Bronchial epithelial cell (primary cell): ENCODE data around the gene CPZ. TPM values are rescaled to one million over a fixed set of nuclear protein-coding genes. Genes with fewer than 3 reads are reported as not detected.

Experiments used
- DNase-seq: peaks from one replicate; pipeline ENCODE4 v3.0.0-alpha.2; 2010; ENCODE audit warnings: low read depth
- FAIRE-seq: peaks from 2 replicates; lab custom pipeline; 2011; peaks lifted over from hg19 to GRCh38; lab: Jason Lieb, UNC
- H3K27me3 ChIP-seq: 2 replicates; pipeline ENCODE4 v1.5.1; 2011; ENCODE audit warnings: low read length; ENCODE audit not compliant: control insufficient read depth, insufficient read depth
- H3K36me3 ChIP-seq: 2 replicates; pipeline ENCODE4 v1.5.1; 2011; ENCODE audit warnings: low read length; ENCODE audit not compliant: control insufficient read depth, insufficient read depth
- H3K4me3 ChIP-seq: 2 replicates; pipeline ENCODE4 v1.5.1; 2011; ENCODE audit warnings: mild to moderate bottlenecking, low read depth, low read length, control low read depth
- total RNA-seq: library from RNA; depleted of rRNA; stranded (reverse); fragments of >200 nt; gene quantifications from 2 replicates; pipeline ENCODE4 v1.2.1, GENCODE V29; 2014
- TF ChIP-seq, protein P1 (sequence below): IDR thresholded peaks from 2 replicates; pipeline ENCODE4 v1.5.1; 2011; ENCODE audit warnings: mild to moderate bottlenecking, moderate library complexity, low read length, control low read depth, inconsistent platforms; ENCODE audit not compliant: insufficient read depth, severe bottlenecking

The CPZ gene
- total RNA-seq, 1 donor from 2014 or later = 0.26 TPM

DNA sequence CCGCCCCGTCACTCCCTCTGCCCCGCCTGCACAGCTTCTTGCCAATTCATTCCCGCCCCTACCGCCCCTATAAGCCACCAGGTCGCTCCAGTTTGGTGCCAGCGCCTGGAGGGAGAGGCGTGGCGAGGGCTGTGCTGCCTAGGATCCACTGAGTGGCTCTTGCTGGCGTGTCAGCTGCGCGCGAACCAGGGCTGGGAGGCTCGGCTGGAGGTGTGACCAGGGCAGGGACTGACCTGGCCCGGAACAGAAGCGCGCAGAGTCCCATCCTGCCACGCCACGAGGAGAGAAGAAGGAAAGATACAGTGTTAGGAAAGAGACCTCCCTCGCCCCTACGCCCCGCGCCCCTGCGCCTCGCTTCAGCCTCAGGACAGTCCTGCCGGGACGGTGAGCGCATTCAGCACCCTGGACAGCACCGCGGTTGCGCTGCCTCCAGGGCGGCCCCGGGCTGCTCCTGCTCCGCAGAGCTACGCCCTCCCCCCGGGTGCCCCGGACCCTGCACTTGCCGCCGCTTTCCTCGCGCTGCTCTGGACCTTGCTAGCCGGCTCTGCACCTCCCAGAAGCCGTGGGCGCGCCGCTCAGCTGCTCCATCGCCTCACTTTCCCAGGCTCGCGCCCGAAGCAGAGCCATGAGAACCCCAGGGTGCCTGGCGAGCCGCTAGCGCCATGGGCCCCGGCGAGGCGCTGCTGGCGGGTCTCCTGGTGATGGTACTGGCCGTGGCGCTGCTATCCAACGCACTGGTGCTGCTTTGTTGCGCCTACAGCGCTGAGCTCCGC lies 12.1 kb upstream of the CPZ start, which contains the start of gene GPR78:
Gene GPR78 (plus strand): TSS at position 72 of the 773 bp plus-strand sequence. CDS start 591 bp downstream, at position 663.
- peak; percentile 9 for DNase-seq
- H3K36me3 ChIP-seq = no peaks in the 10 kb centered on the region
- TF ChIP-seq, protein P1, sequence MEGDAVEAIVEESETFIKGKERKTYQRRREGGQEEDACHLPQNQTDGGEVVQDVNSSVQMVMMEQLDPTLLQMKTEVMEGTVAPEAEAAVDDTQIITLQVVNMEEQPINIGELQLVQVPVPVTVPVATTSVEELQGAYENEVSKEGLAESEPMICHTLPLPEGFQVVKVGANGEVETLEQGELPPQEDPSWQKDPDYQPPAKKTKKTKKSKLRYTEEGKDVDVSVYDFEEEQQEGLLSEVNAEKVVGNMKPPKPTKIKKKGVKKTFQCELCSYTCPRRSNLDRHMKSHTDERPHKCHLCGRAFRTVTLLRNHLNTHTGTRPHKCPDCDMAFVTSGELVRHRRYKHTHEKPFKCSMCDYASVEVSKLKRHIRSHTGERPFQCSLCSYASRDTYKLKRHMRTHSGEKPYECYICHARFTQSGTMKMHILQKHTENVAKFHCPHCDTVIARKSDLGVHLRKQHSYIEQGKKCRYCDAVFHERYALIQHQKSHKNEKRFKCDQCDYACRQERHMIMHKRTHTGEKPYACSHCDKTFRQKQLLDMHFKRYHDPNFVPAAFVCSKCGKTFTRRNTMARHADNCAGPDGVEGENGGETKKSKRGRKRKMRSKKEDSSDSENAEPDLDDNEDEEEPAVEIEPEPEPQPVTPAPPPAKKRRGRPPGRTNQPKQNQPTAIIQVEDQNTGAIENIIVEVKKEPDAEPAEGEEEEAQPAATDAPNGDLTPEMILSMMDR = no peak
- no peak for FAIRE-seq
- no peak within 1 kb of the TSS for H3K4me3 ChIP-seq
- H3K27me3 ChIP-seq = peaks cover 5% of the 10 kb centered on the region

DNA sequence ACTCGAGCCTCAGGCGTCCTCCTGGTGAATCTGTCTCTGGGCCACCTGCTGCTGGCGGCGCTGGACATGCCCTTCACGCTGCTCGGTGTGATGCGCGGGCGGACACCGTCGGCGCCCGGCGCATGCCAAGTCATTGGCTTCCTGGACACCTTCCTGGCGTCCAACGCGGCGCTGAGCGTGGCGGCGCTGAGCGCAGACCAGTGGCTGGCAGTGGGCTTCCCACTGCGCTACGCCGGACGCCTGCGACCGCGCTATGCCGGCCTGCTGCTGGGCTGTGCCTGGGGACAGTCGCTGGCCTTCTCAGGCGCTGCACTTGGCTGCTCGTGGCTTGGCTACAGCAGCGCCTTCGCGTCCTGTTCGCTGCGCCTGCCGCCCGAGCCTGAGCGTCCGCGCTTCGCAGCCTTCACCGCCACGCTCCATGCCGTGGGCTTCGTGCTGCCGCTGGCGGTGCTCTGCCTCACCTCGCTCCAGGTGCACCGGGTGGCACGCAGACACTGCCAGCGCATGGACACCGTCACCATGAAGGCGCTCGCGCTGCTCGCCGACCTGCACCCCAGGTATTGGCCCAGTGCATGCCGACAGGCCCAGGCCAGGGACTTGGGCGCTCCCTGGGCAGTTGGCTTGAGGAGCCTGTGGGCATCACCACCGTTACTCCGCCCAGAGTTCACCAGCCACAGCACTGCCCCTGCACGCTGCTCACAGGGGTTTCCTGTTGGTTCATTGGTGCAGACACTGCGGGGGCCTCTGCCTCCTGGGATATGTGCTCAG lies 11.3 kb upstream of the CPZ start:
- H3K4me3 ChIP-seq = no peak overlapping the region
- H3K36me3 ChIP-seq = no peaks in the 10 kb centered on the region

DNA sequence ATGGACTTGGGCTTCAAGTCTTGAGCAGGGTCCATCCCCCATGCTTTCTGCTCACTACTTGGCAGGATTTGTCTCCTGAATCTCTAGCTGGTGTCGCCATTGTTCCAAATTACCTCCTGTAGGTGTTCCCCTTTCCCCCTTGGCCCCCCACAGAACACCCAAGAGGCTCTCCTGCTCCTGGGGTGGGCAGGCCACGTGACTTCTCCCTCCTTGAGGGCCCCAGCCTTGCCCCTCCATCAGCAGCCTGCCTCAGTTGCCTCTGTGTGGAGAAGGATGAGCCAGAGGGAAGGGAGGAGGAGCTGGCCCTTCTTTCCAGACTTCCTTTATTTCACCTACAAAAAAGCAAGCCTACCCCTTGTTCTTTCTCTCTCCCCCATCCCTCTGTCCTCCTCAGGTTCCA lies 10.5 kb upstream of the CPZ start:
- Histone ChIP-seq H3K4me3 (no peak overlapping the region), H3K36me3 (no peaks in the 10 kb centered on the region), H3K27me3 (peaks cover 7% of the 10 kb centered on the region)
- DNase-seq (no peak), FAIRE-seq (no peak)
- TF ChIP-seq, protein P1 = no peak

More for the DNA sequence above, 11.3 kb upstream of the CPZ start:
- H3K27me3 ChIP-seq = peaks cover 5% of the 10 kb centered on the region
- FAIRE-seq (no peak), DNase-seq (no peak)
- TF ChIP-seq, protein P1 = no peak

DNA sequence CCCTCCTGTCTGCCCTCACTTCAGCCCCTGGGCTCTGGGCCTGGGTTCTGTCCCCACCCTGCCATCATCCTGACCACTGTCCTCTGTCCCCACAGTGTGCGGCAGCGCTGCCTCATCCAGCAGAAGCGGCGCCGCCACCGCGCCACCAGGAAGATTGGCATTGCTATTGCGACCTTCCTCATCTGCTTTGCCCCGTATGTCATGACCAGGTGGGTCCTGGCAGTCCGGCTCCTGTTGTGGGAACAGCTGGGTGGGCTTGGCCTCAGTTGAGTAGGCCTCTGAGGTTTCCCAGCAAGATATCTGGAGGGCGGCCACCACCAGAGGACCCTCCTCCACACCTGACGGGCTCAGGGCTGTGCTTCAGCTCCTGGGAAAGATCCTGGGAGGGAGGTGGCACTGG lies 10.1 kb upstream of the CPZ start:
- no peak for DNase-seq
- Histone ChIP-seq H3K36me3 (no peaks in the 10 kb centered on the region), H3K4me3 (no peak overlapping the region), H3K27me3 (peaks cover 7% of the 10 kb centered on the region)
- TF ChIP-seq, protein P1 = no peak
- FAIRE-seq = no peak

DNA sequence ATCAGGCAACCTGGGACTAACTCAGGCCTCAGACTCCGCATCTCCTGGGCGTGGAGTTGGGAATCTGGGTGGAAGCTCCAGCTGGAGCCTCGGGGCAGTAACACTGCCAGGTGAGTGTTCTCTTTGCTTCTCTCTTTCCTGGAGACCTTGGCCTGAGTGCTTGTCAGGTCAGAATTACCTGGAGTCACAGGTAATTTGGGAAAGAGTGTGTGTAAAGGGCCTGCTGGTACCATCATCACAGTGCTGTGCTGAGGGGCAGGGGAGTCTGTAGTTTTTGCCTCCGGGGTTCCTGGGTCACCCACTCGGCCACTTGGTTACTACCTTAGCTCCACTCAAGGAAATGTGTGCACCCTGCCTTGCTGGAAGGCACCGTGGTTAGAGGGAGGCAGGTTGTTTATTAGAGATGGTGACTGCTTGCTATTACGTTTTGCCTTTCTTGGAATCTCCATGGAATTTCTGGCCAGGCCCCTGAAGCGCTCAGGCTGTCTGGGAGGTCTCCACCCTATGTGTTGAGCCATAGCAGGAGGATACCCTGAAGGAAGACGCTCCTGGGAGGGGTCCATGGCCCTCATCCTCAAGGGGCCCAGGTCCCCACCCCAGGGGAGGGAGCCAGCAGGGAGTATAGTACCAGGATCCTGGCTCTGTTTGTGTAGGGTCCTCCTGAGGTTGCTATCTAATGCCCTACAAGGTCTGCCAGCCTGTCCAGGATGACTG lies 9.5 kb upstream of the CPZ start:
- Histone ChIP-seq H3K27me3 (peaks cover 7% of the 10 kb centered on the region), H3K36me3 (no peaks in the 10 kb centered on the region)

More for the DNA sequence above, 9.5 kb upstream of the CPZ start:
- no peak overlapping the region for H3K4me3 ChIP-seq
- FAIRE-seq = no peak
- DNase-seq = no peak
- TF ChIP-seq, protein P1 = no peak
